Activated CD4-positive, alpha-beta T cell treated with anti-CD3 and anti-CD28 coated beads for 36 hours (primary cell): ENCODE results near the gene INF2. TPM values are rescaled to one million over a fixed set of nuclear protein-coding genes. Genes with fewer than 3 reads are reported as not detected.
"Not testable (repeated sequence)": the region's sequence is repeated elsewhere in the genome, so short reads cannot be mapped to it uniquely, and the experiment has no call there.

Experiments used
- ATAC-seq: fragments of 200-7000 bp; cut with Tn5 transposase; one replicate; pipeline ENCODE4 v1.10.0; 2021; ENCODE audit warnings: mild to moderate bottlenecking, moderate library complexity
- CTCF ChIA-PET: fragments of 350-600 bp; sonication (Branson Sonifier 250); formaldehyde crosslinking; loops from one replicate; lab custom pipeline; 2021; ENCODE audit warnings: antibody characterized with exemption; lab: Charles Lee
- POLR2A ChIA-PET: fragments of 350-600 bp; sonication (Branson Sonifier 250); formaldehyde crosslinking; loops from one replicate; lab custom pipeline; 2021; ENCODE audit warnings: antibody characterized with exemption, inconsistent platforms; lab: Charles Lee
- DNase-seq: peaks from one replicate; pipeline ENCODE4 v3.0.0-alpha.2; 2020
- H3K27ac Mint-ChIP-seq: one replicate; pipeline ENCODE4 v1.8.0; 2021; ENCODE audit warnings: mixed read lengths
- H3K27me3 Mint-ChIP-seq: one replicate; pipeline ENCODE4 v1.8.0; 2021; ENCODE audit warnings: mixed read lengths
- H3K36me3 Mint-ChIP-seq: one replicate; pipeline ENCODE4 v1.8.0; 2021; ENCODE audit warnings: low read depth, mixed read lengths
- H3K4me1 Mint-ChIP-seq: one replicate; pipeline ENCODE4 v1.8.0; 2021; ENCODE audit warnings: mixed read lengths
- H3K4me3 Mint-ChIP-seq: one replicate; pipeline ENCODE4 v1.8.0; 2021; ENCODE audit warnings: mild to moderate bottlenecking, moderate library complexity, mixed read lengths
- H3K9me3 Mint-ChIP-seq: one replicate; pipeline ENCODE4 v1.8.0; 2021; ENCODE audit warnings: low read depth, mixed read lengths
- intact Hi-C, 2 experiments: fragments of 100-400 bp; cut with DNase I in 1 of 2; cut with micrococcal nuclease in 1 of 2; formaldehyde crosslinking; loops; one replicate each; pipeline versions ENCODE4 v1.14.2 to v1.15.1; 2022 to 2024; cut with DNase I, micrococcal nuclease
- total RNA-seq, 2 experiments: library from RNA; stranded (reverse); gene quantifications; one replicate each; pipeline ENCODE4 v1.2.3, GENCODE V29; 2021

Gene INF2
- total RNA-seq, 2 experiments from 2014 or later, result 60.8 to 66.0 TPM

DNA sequence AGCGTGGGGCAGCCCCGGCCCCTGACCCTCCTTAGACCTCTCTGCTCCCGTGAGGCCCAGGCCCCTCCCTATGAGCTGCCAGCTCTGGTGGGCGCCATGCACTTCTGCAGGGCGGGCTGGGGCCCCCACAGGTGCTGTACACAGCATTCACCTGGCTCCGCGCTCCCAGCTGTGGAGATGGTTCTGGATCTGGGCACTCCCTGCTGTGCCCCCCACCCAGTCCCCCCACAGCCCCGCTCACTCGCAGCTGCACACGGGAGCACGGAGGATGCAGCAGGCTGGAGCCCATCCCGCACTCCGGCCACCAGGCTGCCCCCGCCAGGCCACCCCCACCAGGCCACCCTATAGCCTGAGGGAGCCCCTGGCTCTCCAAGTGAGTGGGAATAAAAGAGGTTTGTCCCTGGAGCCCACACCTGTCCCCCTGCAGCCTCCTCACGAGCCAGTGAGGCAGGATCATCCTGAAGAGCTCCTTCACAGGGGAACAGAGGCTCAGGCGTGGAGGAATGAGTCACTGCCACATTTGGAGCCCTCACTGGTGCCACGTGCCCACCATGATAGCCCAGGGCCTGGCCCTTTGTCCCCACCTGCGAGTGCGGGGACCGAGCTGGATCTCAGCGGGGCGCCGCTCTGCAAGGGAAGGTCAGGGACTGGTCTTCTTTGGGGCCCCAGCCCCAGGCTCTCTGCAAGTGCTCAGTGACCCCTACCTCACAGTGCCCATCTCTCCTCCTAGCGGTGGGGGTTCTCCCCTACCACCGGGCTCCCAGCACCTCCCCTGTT lies 36.5 kb downstream of the INF2 start:
- intact Hi-C loops, result no loop called here
- H3K4me3 Mint-ChIP-seq, result no peak overlapping the region
- no peaks in the 10 kb centered on the region for H3K36me3 Mint-ChIP-seq
- ATAC-seq (no peak), DNase-seq (no peak)
- H3K27me3 Mint-ChIP-seq, result no peaks in the 10 kb centered on the region
- ChIA-PET POLR2A (interaction anchor here (0.6 kb wide), 1 partner anchor 570 kb away, joined by 4 read pairs; no protein-coding TSS in a partner anchor), CTCF (interaction anchor here (0.5 to 1.2 kb wide), 3 partner anchors 27 to 381 kb away, joined by 3 to 4 read pairs (median 3); partner anchors contain the start of gene SIVA1)
- no peak overlapping the region for H3K27ac Mint-ChIP-seq
- no peaks in the 10 kb centered on the region for H3K4me1 Mint-ChIP-seq
- no peaks in the 10 kb centered on the region for H3K9me3 Mint-ChIP-seq

- ChIA-PET POLR2A (interaction anchor here (0.6 kb wide), 1 partner anchor 569 kb away, joined by 4 read pairs; no protein-coding TSS in a partner anchor), CTCF (no interaction called here)
- intact Hi-C loops, result no loop called here
- no peak for ATAC-seq
- DNase-seq, result no peak
- Mint-ChIP-seq H3K4me3 (no peak overlapping the region), H3K36me3 (no peaks in the 10 kb centered on the region), H3K9me3 (no peaks in the 10 kb centered on the region), H3K4me1 (no peaks in the 10 kb centered on the region), H3K27me3 (no peaks in the 10 kb centered on the region), H3K27ac (no peak overlapping the region)
Observed at GRCh38 chr14:104726600-104727451, 37.4 kb downstream of the INF2 start.

- Mint-ChIP-seq H3K27me3 (no peaks in the 10 kb centered on the region), H3K27ac (no peak overlapping the region)
- intact Hi-C loops, result no loop called here
Observed at GRCh38 chr14:104728631-104729030, 39.2 kb downstream of the INF2 start.

DNA sequence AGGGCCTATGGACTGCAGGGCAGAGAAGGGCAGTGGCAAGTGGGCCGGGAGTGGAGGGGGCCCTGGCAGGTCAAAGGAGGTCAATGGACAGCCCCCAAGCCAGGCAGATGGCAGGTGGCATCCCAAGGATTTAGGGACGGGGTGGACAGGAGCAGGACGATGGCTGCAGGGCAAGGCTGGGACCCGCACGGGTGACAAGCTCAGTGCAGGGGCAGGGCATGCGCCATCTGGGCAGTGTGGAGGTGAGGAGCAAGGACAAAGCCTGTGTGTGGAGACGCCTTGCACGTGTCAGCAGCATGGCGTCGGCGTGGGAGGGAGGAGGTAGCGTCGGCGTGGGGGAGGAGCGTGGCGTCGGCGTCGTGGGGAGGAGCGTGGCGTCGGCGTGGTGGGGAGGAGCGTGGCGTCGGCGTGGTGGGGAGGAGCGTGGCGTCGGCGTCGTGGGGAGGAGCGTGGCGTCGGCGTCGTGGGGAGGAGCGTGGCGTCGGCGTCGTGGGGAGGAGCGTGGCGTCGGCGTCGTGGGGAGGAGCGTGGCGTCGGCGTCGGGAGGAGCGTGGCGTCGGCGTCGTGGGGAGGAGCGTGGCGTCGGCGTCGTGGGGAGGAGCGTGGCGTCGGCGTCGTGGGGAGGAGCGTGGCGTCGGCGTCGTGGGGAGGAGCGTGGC lies 39.9 kb downstream of the INF2 start:
- intact Hi-C loops, H3K27me3 Mint-ChIP-seq, H3K4me1 Mint-ChIP-seq, H3K36me3 Mint-ChIP-seq, H3K9me3 Mint-ChIP-seq, DNase-seq, H3K27ac Mint-ChIP-seq, ATAC-seq, H3K4me3 Mint-ChIP-seq, POLR2A ChIA-PET: not testable (repeated sequence)
- CTCF ChIA-PET, result interaction anchor here (0.5 kb wide), 1 partner anchor 8 kb away, joined by 3 read pairs; no protein-coding TSS in a partner anchor

More at GRCh38 chr14:104728631-104729030, 39.2 kb downstream of the INF2 start:
- ChIA-PET POLR2A (no interaction called here), CTCF (interaction anchor here (0.5 kb wide), 1 partner anchor 9 kb away, joined by 3 read pairs; no protein-coding TSS in a partner anchor)
- Mint-ChIP-seq H3K4me3 (no peak overlapping the region), H3K4me1 (no peaks in the 10 kb centered on the region), H3K36me3 (no peaks in the 10 kb centered on the region), H3K9me3 (no peaks in the 10 kb centered on the region)
- ATAC-seq, result no peak
- DNase-seq, result no peak

- CTCF ChIA-PET, result interaction anchor here (1.0 kb wide), 1 partner anchor 23 kb away, joined by 4 read pairs; no protein-coding TSS in a partner anchor
- Mint-ChIP-seq H3K36me3 (no peaks in the 10 kb centered on the region), H3K27ac (no peak overlapping the region), H3K27me3 (no peaks in the 10 kb centered on the region), H3K4me1 (no peaks in the 10 kb centered on the region), H3K9me3 (no peaks in the 10 kb centered on the region), H3K4me3 (no peak overlapping the region)
- ATAC-seq (no peak), DNase-seq (no peak)
- intact Hi-C loops, result no loop called here
- POLR2A ChIA-PET, result no interaction called here
Observed at GRCh38 chr14:104729835-104730181, 40.4 kb downstream of the INF2 start.

DNA sequence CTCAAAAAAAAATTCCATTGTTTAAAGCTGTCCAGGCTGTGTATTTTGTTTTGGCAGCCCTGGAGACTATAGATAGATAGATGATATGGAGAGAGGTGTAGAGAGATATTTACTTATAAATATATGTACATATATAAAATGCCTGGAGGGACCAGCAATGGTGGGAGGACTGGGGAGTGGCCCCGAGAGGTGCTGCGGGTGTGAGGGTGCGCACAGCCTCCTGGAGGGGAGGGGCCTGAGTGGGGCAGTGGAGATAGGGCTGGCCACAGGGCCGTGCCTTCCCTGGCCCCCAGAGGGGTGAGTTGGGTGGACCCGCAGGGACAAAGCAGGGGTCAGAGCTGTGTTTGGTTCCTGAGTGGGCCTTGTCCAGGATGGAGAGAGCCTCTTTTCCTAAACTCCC lies 41.1 kb downstream of the INF2 start:
- ATAC-seq (no peak), DNase-seq (no peak)
- Mint-ChIP-seq H3K4me1 (no peaks in the 10 kb centered on the region), H3K27ac (no peak overlapping the region), H3K9me3 (no peaks in the 10 kb centered on the region), H3K4me3 (no peak overlapping the region), H3K27me3 (no peaks in the 10 kb centered on the region), H3K36me3 (no peaks in the 10 kb centered on the region)
- intact Hi-C loops, result no loop called here
- ChIA-PET POLR2A (no interaction called here), CTCF (interaction anchor here (1.0 kb wide), 1 partner anchor 22 kb away, joined by 4 read pairs; no protein-coding TSS in a partner anchor)

DNA sequence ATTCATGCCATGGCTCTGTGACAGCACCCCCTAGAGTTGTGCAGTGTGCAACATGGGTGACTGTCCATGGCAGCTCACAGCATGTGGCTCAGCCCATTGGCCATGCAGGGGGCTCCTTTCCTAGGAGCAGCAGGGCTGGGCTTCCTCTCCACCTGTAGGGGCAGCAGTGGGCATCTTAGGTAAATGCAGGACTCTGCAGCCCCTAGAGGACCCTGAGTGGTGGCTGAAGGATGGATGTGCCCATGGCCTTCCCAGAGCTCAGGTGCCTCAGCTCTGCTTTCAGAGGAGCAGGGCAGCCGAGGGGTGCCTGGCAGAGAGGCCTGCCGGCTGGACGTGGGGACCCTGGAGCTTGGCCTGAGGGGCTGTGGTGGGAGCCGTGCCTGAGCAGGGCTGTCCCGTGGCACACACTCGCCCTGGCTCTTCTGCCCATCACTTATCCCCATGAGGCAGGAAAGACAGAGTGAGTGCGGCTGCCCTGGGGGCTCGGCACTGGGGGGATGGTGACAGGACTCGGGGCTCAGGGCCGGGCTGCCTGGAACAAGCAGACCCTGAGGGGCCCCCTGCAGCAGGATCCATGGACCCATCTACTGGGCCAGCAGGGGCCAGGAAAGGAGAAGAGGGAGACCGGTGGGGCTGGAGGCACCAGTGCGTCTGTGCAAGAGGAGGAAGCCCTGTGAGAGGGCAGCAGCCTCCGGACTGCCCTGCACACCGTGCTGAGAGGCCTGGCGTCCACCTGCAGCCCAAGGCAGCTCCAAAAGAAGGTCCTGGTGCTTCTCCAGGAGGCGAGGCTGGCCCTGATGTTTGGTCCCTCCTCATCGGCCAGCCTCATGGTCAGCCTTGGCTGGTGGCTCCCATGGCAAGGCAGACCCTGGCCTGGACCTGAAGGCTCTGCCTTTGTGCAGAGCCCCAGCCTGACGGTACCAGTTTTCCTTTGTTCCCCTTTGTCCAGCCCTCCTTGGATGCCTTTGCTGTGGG lies 42.2 kb downstream of the INF2 start:
- ATAC-seq (peak; percentile 72), DNase-seq (no peak)
- ChIA-PET CTCF (no interaction called here), POLR2A (no interaction called here)
- no peaks in the 10 kb centered on the region for H3K27me3 Mint-ChIP-seq
- H3K27ac Mint-ChIP-seq, result no peak overlapping the region
- no peaks in the 10 kb centered on the region for H3K9me3 Mint-ChIP-seq
- H3K4me3 Mint-ChIP-seq, result no peak overlapping the region
- no peaks in the 10 kb centered on the region for H3K36me3 Mint-ChIP-seq
- intact Hi-C loops, result no loop called here
- no peaks in the 10 kb centered on the region for H3K4me1 Mint-ChIP-seq

- Mint-ChIP-seq H3K27ac (no peak overlapping the region), H3K4me1 (no peaks in the 10 kb centered on the region), H3K9me3 (no peaks in the 10 kb centered on the region), H3K36me3 (no peaks in the 10 kb centered on the region), H3K27me3 (no peaks in the 10 kb centered on the region), H3K4me3 (no peak overlapping the region)
- ChIA-PET POLR2A (no interaction called here), CTCF (no interaction called here)
- intact Hi-C loops, result no loop called here
- no peak for ATAC-seq
- no peak for DNase-seq
Observed at GRCh38 chr14:104732355-104732804, 43.0 kb downstream of the INF2 start.

DNA sequence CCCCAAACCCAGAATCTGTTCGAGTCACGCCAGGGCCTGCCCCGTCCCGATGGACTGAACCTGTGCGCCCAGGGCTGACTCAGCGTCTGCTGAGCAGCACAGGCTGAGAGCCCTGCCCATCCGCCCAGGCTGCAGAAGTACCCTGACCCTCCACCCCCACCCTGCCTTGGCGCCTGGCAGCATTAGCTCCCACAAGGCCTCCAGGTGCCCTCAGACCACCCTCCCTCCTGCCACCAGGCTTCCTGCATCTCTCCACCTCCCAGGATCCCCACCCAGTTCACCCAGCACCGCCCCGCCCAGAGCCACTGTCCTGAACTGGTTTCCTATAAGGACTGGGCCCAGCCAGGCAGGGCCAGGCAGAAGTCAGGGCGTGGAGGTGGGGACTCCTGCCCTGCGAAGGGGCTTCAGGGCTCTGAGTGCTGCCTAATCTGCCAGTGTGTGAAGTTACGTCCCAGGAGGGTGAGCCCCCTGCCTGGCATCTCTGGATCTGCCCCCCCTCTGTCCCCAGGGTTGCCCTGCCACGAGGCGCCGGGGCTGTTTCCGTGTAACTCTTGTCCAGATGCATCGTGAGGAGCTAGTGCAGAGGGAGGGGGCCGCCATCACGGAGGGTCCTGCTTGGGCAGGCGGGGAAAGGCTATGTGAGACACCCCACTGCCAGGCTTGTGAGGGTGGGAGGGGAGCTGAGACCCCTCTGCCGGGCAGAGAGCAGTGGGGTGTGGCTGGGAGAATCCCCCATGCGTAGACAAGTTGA lies 43.7 kb downstream of the INF2 start:
- intact Hi-C loops, result no loop called here
- ATAC-seq, result no peak
- no peaks in the 10 kb centered on the region for H3K36me3 Mint-ChIP-seq
- CTCF ChIA-PET, result interaction anchor here (0.7 kb wide), 1 partner anchor 27 kb away, joined by 3 read pairs; no protein-coding TSS in a partner anchor
- no peaks in the 10 kb centered on the region for H3K27me3 Mint-ChIP-seq
- no peak overlapping the region for H3K27ac Mint-ChIP-seq
- POLR2A ChIA-PET, result no interaction called here
- no peak overlapping the region for H3K4me3 Mint-ChIP-seq
- DNase-seq, result no peak
- no peaks in the 10 kb centered on the region for H3K4me1 Mint-ChIP-seq
- no peaks in the 10 kb centered on the region for H3K9me3 Mint-ChIP-seq

DNA sequence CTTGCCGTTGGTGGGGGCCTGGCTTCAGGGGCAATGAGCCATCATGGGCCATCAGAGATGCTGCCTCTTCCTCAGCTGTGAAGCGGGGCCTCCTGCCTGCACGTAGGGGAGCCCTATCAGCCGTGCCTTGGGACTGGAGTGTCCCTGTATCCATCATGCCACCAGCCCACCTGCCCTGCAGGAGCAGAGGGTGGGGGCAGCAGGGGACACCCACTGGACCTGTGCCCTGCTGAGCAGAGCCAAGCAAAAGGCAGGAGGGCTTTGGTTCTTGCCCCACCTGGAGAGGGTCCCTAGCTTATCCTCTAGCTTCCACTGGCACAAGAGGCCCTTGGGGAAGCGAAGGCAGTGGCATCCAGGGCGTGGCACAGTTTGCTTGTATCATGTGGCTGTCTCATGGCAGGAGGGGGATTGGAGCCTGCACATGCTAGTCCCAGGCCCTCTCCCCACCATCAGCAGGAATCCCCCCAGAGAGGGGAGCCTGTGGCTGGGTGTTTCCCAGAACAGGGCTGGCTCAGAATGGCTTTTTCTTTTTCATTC lies 44.7 kb downstream of the INF2 start:
- Mint-ChIP-seq H3K4me1 (no peaks in the 10 kb centered on the region), H3K27ac (no peak overlapping the region), H3K9me3 (no peaks in the 10 kb centered on the region), H3K36me3 (no peaks in the 10 kb centered on the region), H3K4me3 (no peak overlapping the region), H3K27me3 (no peaks in the 10 kb centered on the region)
- ChIA-PET POLR2A (no interaction called here), CTCF (interaction anchor here (0.5 to 0.6 kb wide), 2 partner anchors 85 to 987 kb away, joined by 4 read pairs; no protein-coding TSS in a partner anchor)
- intact Hi-C loops, result no loop called here
- DNase-seq (no peak), ATAC-seq (no peak)
